ENCODE data around the gene MOSPD2. TPM values are rescaled to one million over a fixed set of nuclear protein-coding genes. Genes with fewer than 3 reads are reported as not detected.

Gene MOSPD2
- total RNA-seq, 1 donor from 2014 or later: 17.4 TPM

GRCh38 chrX:14871767-14872166 is 1.5 kb upstream of the MOSPD2 start:
- no peak for TF ChIP-seq POLR2AphosphoS5 (IDR thresholded peaks at IDR 0.05; ENCODE audit: insufficient read depth in 1 of 2, low read depth in 1 of 2)
- no peak for TF ChIP-seq POLR2A (IDR thresholded peaks at IDR 0.05)
- TF ChIP-seq CTCF (IDR thresholded peaks at IDR 0.05): no peak
- H3K27ac ChIP-seq: no peak overlapping the region
- no peak overlapping the region for H3K4me3 ChIP-seq
- H3K36me3 ChIP-seq: no peaks in the 10 kb centered on the region
- no peak for DNase-seq (ENCODE audit: extremely low spot score in 2 of 2)
- no peaks in the 10 kb centered on the region for H3K9me3 ChIP-seq
- H3K4me1 ChIP-seq: no peaks in the 10 kb centered on the region
- H3K27me3 ChIP-seq: no peaks in the 10 kb centered on the region
- intact Hi-C loops (cut with DNase I): no loop called here

- intact Hi-C loops (cut with DNase I): no loop called here
Observed at GRCh38 chrX:14872355-14872754, 866 bp upstream of the MOSPD2 start.

GRCh38 chrX:14873676-14874049 is 442 bp downstream of the MOSPD2 start:
- peak overlapping the region; percentile 59 to 71 for H3K4me3 ChIP-seq
- no peaks in the 10 kb centered on the region for H3K4me1 ChIP-seq
- H3K36me3 ChIP-seq: no peaks in the 10 kb centered on the region
- H3K9me3 ChIP-seq: no peaks in the 10 kb centered on the region
- H3K27me3 ChIP-seq: no peaks in the 10 kb centered on the region
- no peak for DNase-seq (ENCODE audit: extremely low spot score in 2 of 2)
- no peak for TF ChIP-seq CTCF (IDR thresholded peaks at IDR 0.05)
- no peak for TF ChIP-seq POLR2A (IDR thresholded peaks at IDR 0.05)
- TF ChIP-seq POLR2AphosphoS5 (IDR thresholded peaks at IDR 0.05; ENCODE audit: insufficient read depth in 1 of 2, low read depth in 1 of 2): no peak
- peak overlapping the region; percentile 62 for H3K27ac ChIP-seq
- intact Hi-C loops (cut with DNase I): no loop called here

More at GRCh38 chrX:14872355-14872754, 866 bp upstream of the MOSPD2 start:
- H3K36me3 ChIP-seq: no peaks in the 10 kb centered on the region
- H3K27ac ChIP-seq: peak overlapping the region; percentile 37
- no peaks in the 10 kb centered on the region for H3K27me3 ChIP-seq
- H3K4me3 ChIP-seq: peak overlapping the region in 1 of 2 donors; percentile 71
- TF ChIP-seq POLR2AphosphoS5 (IDR thresholded peaks at IDR 0.05; ENCODE audit: insufficient read depth in 1 of 2, low read depth in 1 of 2): no peak
- TF ChIP-seq CTCF (IDR thresholded peaks at IDR 0.05): no peak
- no peak for TF ChIP-seq POLR2A (IDR thresholded peaks at IDR 0.05)
- DNase-seq (ENCODE audit: extremely low spot score in 2 of 2): no peak
- H3K9me3 ChIP-seq: no peaks in the 10 kb centered on the region
- no peaks in the 10 kb centered on the region for H3K4me1 ChIP-seq

GRCh38 chrX:14875624-14876023 is 2.4 kb downstream of the MOSPD2 start:
- Histone ChIP-seq H3K27ac (no peak overlapping the region), H3K36me3 (no peaks in the 10 kb centered on the region), H3K27me3 (no peaks in the 10 kb centered on the region), H3K4me3 (no peak overlapping the region), H3K9me3 (no peaks in the 10 kb centered on the region), H3K4me1 (no peaks in the 10 kb centered on the region)
- TF ChIP-seq CTCF (IDR thresholded peaks at IDR 0.05): no peak
- DNase-seq (ENCODE audit: extremely low spot score in 2 of 2): no peak
- intact Hi-C loops (cut with DNase I): no loop called here

GRCh38 chrX:14883826-14884225 is 10.6 kb downstream of the MOSPD2 start:
- intact Hi-C loops (cut with DNase I): loop anchor here (5.0 kb wide), 1 partner anchor 132 kb away; no protein-coding TSS in a partner anchor
- H3K27me3 ChIP-seq: no peaks in the 10 kb centered on the region
- no peaks in the 10 kb centered on the region for H3K4me1 ChIP-seq
- H3K9me3 ChIP-seq: no peaks in the 10 kb centered on the region
- no peak overlapping the region for H3K4me3 ChIP-seq
- TF ChIP-seq CTCF (IDR thresholded peaks at IDR 0.05) (no peak), POLR2A (IDR thresholded peaks at IDR 0.05) (no peak), POLR2AphosphoS5 (IDR thresholded peaks at IDR 0.05; ENCODE audit: insufficient read depth in 1 of 2, low read depth in 1 of 2) (no peak)
- no peak for DNase-seq (ENCODE audit: extremely low spot score in 2 of 2)
- no peaks in the 10 kb centered on the region for H3K36me3 ChIP-seq
- H3K27ac ChIP-seq: no peak overlapping the region

Data from vagina (tissue), 2 donors.